WERI-Rb-1 (cell line): Measurements from ENCODE around the gene NHS.

ENCODE experiments used
- DNase-seq: peaks from one replicate; pipeline ENCODE4 v3.0.0-alpha.2; 2020
- H3K27ac ChIP-seq: fragments of 250-450 bp; sonication (Bioruptor Pico); 2 replicates; pipeline ENCODE4 v1.5.1; 2020; ENCODE audit warnings: mild to moderate bottlenecking, moderate library complexity
- H3K27me3 ChIP-seq: fragments of 250-450 bp; sonication (Bioruptor Pico); 2 replicates; pipeline ENCODE4 v1.5.1; 2021; ENCODE audit warnings: mild to moderate bottlenecking, low read depth, moderate library complexity; ENCODE audit not compliant: insufficient read depth, severe bottlenecking
- H3K36me3 ChIP-seq: fragments of 250-450 bp; sonication (Bioruptor Pico); 2 replicates; pipeline ENCODE4 v1.5.1; 2020; ENCODE audit warnings: mild to moderate bottlenecking, moderate library complexity
- H3K4me3 ChIP-seq: 2 replicates; pipeline ENCODE4 v1.5.1; 2011; ENCODE audit warnings: low read depth, mild to moderate bottlenecking, control low read depth, low read length
- H3K9me3 ChIP-seq: fragments of 250-450 bp; sonication (Bioruptor Pico); 2 replicates; pipeline ENCODE4 v1.5.1; 2021; ENCODE audit warnings: mild to moderate bottlenecking, moderate library complexity; ENCODE audit not compliant: severe bottlenecking
- CTCF ChIP-seq: IDR thresholded peaks from 2 replicates; pipeline ENCODE4 v1.5.1; 2011; ENCODE audit warnings: low read depth, mild to moderate bottlenecking, control low read depth, inconsistent platforms, low read length

The NHS gene

GRCh38 chrX:17580539-17581152 lies 205.6 kb downstream of the NHS start:
- TF ChIP-seq CTCF = no peak
- DNase-seq = no peak

GRCh38 chrX:17581641-17582040 lies 206.6 kb downstream of the NHS start:
- no peak for TF ChIP-seq CTCF
- H3K9me3 ChIP-seq = no peaks in the 10 kb centered on the region
- H3K36me3 ChIP-seq = no peaks in the 10 kb centered on the region
- no peak overlapping the region for H3K27ac ChIP-seq
- peaks cover 58% of the 10 kb centered on the region for H3K27me3 ChIP-seq
- H3K4me3 ChIP-seq = no peak overlapping the region
- no peak for DNase-seq

More at GRCh38 chrX:17580539-17581152, 205.6 kb downstream of the NHS start:
- no peak overlapping the region for H3K4me3 ChIP-seq
- H3K27ac ChIP-seq = no peak overlapping the region
- H3K36me3 ChIP-seq = no peaks in the 10 kb centered on the region
- H3K9me3 ChIP-seq = no peaks in the 10 kb centered on the region
- H3K27me3 ChIP-seq = peaks cover 68% of the 10 kb centered on the region

GRCh38 chrX:17584248-17584681 lies 209.3 kb downstream of the NHS start:
- Histone ChIP-seq H3K27me3 (peaks cover 40% of the 10 kb centered on the region), H3K9me3 (no peaks in the 10 kb centered on the region), H3K36me3 (no peaks in the 10 kb centered on the region), H3K4me3 (no peak overlapping the region), H3K27ac (no peak overlapping the region)
- no peak for TF ChIP-seq CTCF
- no peak for DNase-seq

GRCh38 chrX:17585006-17585405 lies 210.0 kb downstream of the NHS start:
- no peak overlapping the region for H3K27ac ChIP-seq
- TF ChIP-seq CTCF = no peak
- no peak for DNase-seq
- H3K4me3 ChIP-seq = no peak overlapping the region
- peaks cover 36% of the 10 kb centered on the region for H3K27me3 ChIP-seq
- no peaks in the 10 kb centered on the region for H3K9me3 ChIP-seq
- H3K36me3 ChIP-seq = no peaks in the 10 kb centered on the region

GRCh38 chrX:17587366-17587765 lies 212.4 kb downstream of the NHS start:
- Histone ChIP-seq H3K9me3 (no peaks in the 10 kb centered on the region), H3K4me3 (no peak overlapping the region), H3K27me3 (peaks cover 16% of the 10 kb centered on the region), H3K27ac (no peak overlapping the region), H3K36me3 (no peaks in the 10 kb centered on the region)
- DNase-seq = no peak
- no peak for TF ChIP-seq CTCF

GRCh38 chrX:17588303-17588702 lies 213.3 kb downstream of the NHS start:
- no peak overlapping the region for H3K4me3 ChIP-seq
- H3K27ac ChIP-seq = no peak overlapping the region
- H3K9me3 ChIP-seq = no peaks in the 10 kb centered on the region
- DNase-seq = no peak
- H3K36me3 ChIP-seq = no peaks in the 10 kb centered on the region
- no peak for TF ChIP-seq CTCF
- H3K27me3 ChIP-seq = peaks cover 16% of the 10 kb centered on the region
